Mucosa of descending colon (tissue), 3 donors: ENCODE data around the gene KCNQ4. TPM values are rescaled to one million over a fixed set of nuclear protein-coding genes. Genes with fewer than 3 reads are reported as not detected.

Source experiments
- ATAC-seq: fragments of 200-7000 bp; cut with Tn5 transposase; one replicate; pipeline ENCODE4 v1.9.1; 2020; ENCODE audit warnings: mild to moderate bottlenecking, moderate library complexity
- DNase-seq, 3 donors: peaks; one replicate each; pipeline ENCODE4 v3.0.0-alpha.2; 2020
- H3K36me3 ChIP-seq: fragments of 200-600 bp; one replicate; pipeline ENCODE4 v1.8.0; 2021; ENCODE audit warnings: low read depth, mild to moderate bottlenecking
- H3K4me1 ChIP-seq: fragments of 200-600 bp; one replicate; pipeline ENCODE4 v1.8.0; 2021; ENCODE audit warnings: low read depth, mild to moderate bottlenecking
- H3K4me3 ChIP-seq: fragments of 200-600 bp; one replicate; pipeline ENCODE4 v1.8.0; 2021; ENCODE audit warnings: mild to moderate bottlenecking
- H3K9me3 ChIP-seq: fragments of 200-600 bp; one replicate; pipeline ENCODE4 v1.8.0; 2021; ENCODE audit warnings: mild to moderate bottlenecking
- CTCF ChIP-seq: fragments of 200-600 bp; IDR thresholded peaks from one replicate; pipeline ENCODE4 v1.8.0; 2022; ENCODE audit warnings: antibody characterized with exemption, mild to moderate bottlenecking
- intact Hi-C, 2 donors: fragments of 100-400 bp; cut with DNase I in 1 of 2; cut with micrococcal nuclease in 1 of 2; formaldehyde crosslinking; loops; one replicate each; pipeline versions ENCODE4 v1.11.0 to v1.11.1; 2022; cut with DNase I, micrococcal nuclease
- total RNA-seq, 3 donors: library from RNA; stranded (reverse); fragmentation: NEBNext Ultra II Directional in 2 of 3; extraction: Animal tissue kit (Norgen Biotek cat#: 25700) in 2 of 3; gene quantifications; one replicate each; pipeline versions ENCODE4 v1.2.1 to v1.2.4, GENCODE V29; 2021 to 2023
- donor health status: DM: no; HTN: no; CAD: no; lungs with moderate emphysema.
- donor health status: DM: no; HTN: no; CAD: no.
- donor health status: DM: no; HTN: yes; CAD: no.

The KCNQ4 gene
- total RNA-seq, 3 donors from 2014 or later = 1.3 to 13.0 (median 2.3) TPM

- no peak for TF ChIP-seq CTCF
- intact Hi-C loops = loop anchor here in 1 of 2 donors (10.0 kb wide), 1 partner anchor 240 kb away; no protein-coding TSS in a partner anchor
- Histone ChIP-seq H3K4me1 (no peaks in the 10 kb centered on the region), H3K9me3 (no peaks in the 10 kb centered on the region), H3K4me3 (no peak overlapping the region), H3K36me3 (no peaks in the 10 kb centered on the region)
- ATAC-seq (no peak), DNase-seq (no peak)
Observed at GRCh38 chr1:40844887-40845878, 61.6 kb downstream of the KCNQ4 start.

- DNase-seq = no peak
- Histone ChIP-seq H3K36me3 (no peaks in the 10 kb centered on the region), H3K9me3 (no peaks in the 10 kb centered on the region), H3K4me3 (no peak overlapping the region), H3K4me1 (no peaks in the 10 kb centered on the region)
- intact Hi-C loops = loop anchor here in 1 of 2 donors (10.0 kb wide), 1 partner anchor 241 kb away; no protein-coding TSS in a partner anchor
- ATAC-seq = no peak
- TF ChIP-seq CTCF = no peak
Observed at GRCh38 chr1:40845895-40846294, 62.3 kb downstream of the KCNQ4 start.

GRCh38 chr1:40847023-40847745, 63.6 kb downstream of the KCNQ4 start:
- TF ChIP-seq CTCF = no peak
- Histone ChIP-seq H3K36me3 (no peaks in the 10 kb centered on the region), H3K4me1 (no peaks in the 10 kb centered on the region), H3K4me3 (no peak overlapping the region), H3K9me3 (no peaks in the 10 kb centered on the region)
- peak; percentile 29 for ATAC-seq
- intact Hi-C loops = loop anchor here in 1 of 2 donors (10.0 kb wide), 1 partner anchor 242 kb away; no protein-coding TSS in a partner anchor
- DNase-seq = no peak

GRCh38 chr1:40848530-40849189, 65.1 kb downstream of the KCNQ4 start:
- Histone ChIP-seq H3K4me1 (no peaks in the 10 kb centered on the region), H3K4me3 (no peak overlapping the region), H3K36me3 (no peaks in the 10 kb centered on the region), H3K9me3 (no peaks in the 10 kb centered on the region)
- DNase-seq (peak in 2 of 3 donors; percentile 78 to 80), ATAC-seq (peak; percentile 94)
- intact Hi-C loops = loop anchor here in 1 of 2 donors (2.0 to 10.0 kb wide), 2 partner anchors 104 to 244 kb away; no protein-coding TSS in a partner anchor
- TF ChIP-seq CTCF = peak; percentile 66
